ENCODE data around the gene TEX53.

TEX53 gene

DNA sequence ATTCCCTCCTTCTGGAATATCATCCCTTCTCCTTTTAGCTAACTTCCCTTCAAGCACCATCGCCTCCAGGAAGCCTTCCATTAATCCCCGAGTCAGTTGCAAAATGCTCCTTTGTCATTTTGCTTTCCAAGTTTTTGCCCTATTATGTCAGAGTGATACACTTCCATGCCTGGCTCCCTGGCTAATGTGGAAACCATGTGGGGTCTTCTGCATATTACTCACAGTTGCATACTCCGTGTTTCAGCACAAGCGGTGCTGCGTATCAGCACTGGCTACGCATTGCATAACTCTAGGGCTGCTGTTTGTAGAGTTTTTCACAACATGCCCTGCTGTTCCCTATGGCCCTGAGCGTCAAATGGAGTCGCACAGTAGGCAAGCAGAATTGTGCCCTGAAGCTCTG is 1.9 kb downstream of the TEX53 start:
- DNase-seq (ENCODE audit: low read depth, low spot score): peak; percentile 37
- POLR2A ChIA-PET: no interaction called here
- TF ChIP-seq, protein P1, sequence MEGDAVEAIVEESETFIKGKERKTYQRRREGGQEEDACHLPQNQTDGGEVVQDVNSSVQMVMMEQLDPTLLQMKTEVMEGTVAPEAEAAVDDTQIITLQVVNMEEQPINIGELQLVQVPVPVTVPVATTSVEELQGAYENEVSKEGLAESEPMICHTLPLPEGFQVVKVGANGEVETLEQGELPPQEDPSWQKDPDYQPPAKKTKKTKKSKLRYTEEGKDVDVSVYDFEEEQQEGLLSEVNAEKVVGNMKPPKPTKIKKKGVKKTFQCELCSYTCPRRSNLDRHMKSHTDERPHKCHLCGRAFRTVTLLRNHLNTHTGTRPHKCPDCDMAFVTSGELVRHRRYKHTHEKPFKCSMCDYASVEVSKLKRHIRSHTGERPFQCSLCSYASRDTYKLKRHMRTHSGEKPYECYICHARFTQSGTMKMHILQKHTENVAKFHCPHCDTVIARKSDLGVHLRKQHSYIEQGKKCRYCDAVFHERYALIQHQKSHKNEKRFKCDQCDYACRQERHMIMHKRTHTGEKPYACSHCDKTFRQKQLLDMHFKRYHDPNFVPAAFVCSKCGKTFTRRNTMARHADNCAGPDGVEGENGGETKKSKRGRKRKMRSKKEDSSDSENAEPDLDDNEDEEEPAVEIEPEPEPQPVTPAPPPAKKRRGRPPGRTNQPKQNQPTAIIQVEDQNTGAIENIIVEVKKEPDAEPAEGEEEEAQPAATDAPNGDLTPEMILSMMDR (IDR thresholded peaks at IDR 0.05; ENCODE audit: insufficient read depth, low read length, missing control alignments): no peak
- no peak overlapping the region for H3K4me3 ChIP-seq (ENCODE audit: low read depth, low read length)
- CTCF ChIA-PET: interaction anchor here (0.8 to 15.2 kb wide), 10 partner anchors 163 to 361 kb away, joined by 3 to 367 read pairs (median 26); no protein-coding TSS in a partner anchor

DNA sequence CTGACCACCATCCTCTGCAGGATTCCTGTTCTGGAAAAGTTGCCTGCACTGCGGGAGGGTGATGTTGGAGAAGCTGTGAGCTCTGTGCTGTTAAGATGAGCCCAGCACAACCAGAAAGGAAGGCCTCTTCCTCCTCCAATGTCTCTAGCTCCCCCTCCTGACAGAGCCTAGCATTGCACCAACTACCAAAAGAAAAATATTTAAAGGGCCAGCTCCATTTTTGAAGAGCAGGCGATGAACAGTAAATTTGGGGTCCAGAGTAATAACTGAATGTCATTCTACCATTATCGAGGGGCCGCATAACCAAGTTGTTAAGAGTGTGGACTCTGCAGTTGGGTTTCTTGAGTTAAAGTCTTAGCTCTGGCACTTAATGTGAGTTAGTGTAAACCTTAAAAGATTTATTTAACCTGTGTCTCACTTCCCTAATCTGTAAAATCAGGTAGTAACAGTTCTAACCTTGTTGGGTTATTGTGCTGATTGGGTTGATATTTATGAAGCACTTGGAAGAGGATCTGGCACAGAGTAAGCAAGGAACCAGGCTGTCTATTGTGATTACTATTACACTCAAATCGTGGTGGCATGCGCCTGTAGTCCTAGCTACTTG is 3.9 kb downstream of the TEX53 start:
- POLR2A ChIA-PET: interaction anchor here (1.1 to 1.3 kb wide), 2 partner anchors 66 to 248 kb away, joined by 3 read pairs; partner anchors contain the start of gene ATP6V1G1
- TF ChIP-seq, protein P1 (IDR thresholded peaks at IDR 0.05; ENCODE audit: insufficient read depth, low read length, missing control alignments): peak; percentile 82
- CTCF ChIA-PET: interaction anchor here (0.7 to 15.2 kb wide), 67 partner anchors 9 to 571 kb away, joined by 3 to 367 read pairs (median 6); partner anchors contain the start of genes ATP6V1G1 and TEX48
- H3K4me3 ChIP-seq (ENCODE audit: low read depth, low read length): no peak overlapping the region
- no peak for DNase-seq (ENCODE audit: low read depth, low spot score)

DNA sequence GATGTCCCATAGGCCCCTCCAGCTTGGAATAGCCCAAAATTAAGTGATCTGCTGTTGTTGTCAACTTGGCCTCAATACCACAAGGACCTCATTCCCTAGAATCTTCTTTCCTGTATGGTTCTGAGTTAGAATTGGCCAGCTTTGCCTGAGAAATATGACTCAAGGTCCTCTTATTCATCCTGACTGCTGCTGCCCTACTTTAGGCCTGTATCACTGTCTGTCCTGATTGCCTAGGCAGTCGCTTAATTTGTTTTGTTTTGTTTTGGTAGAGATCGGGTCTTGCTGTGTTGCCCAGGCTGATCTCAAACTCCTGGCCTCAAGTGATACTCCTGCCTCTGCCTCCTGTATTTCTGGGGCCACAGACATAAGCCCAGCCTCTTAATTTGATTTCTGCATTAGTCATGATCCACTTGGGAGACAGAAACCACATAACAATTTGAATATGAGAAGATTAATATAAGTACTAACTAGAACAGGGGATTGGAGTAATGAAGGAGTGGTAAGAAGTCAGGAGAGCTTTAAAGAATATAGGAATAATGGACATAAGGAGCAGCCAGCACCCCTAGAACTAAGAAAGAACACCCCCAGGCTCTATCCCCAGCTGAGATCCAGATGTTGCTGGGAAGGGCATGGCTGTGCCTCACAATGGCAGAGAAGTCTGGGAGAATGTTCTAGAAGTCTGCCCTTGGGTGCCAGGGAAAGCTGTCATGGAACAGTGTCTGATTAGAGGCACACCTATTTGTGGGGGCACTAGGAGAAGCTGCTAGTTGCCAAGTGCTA is 4.6 kb downstream of the TEX53 start:
- TF ChIP-seq, protein P1 (IDR thresholded peaks at IDR 0.05; ENCODE audit: insufficient read depth, low read length, missing control alignments): no peak
- DNase-seq (ENCODE audit: low read depth, low spot score): no peak
- CTCF ChIA-PET: interaction anchor here (0.7 to 15.2 kb wide), 63 partner anchors 10 to 570 kb away, joined by 3 to 367 read pairs (median 6); partner anchors contain the start of genes ATP6V1G1 and TEX48

DNA sequence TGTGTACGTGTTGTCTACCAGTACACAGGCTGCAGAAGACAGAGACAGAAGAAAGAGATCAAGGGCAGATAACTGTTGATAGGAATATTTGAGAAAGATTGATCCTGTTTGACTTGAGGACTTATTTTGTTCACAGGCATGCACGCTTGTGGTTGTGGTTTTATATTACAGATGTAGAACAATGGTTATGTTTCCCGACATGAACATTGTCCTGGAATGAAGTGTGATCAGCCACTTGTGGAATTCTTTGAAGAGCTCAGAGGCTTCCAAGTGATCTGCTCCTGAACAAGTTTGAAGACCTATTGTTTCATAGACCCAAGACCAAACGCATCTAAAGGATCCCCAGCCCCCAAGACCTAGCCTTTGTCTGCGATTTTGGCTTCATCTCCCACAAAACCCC is 13.7 kb downstream of the TEX53 start:
- DNase-seq (ENCODE audit: low read depth, low spot score): no peak
- TF ChIP-seq, protein P1 (IDR thresholded peaks at IDR 0.05; ENCODE audit: insufficient read depth, low read length, missing control alignments): no peak
- no peak overlapping the region for H3K4me3 ChIP-seq (ENCODE audit: low read depth, low read length)
- ChIA-PET POLR2A (no interaction called here), CTCF (interaction anchor here (1.2 to 6.2 kb wide), 6 partner anchors 8 to 238 kb away, joined by 3 to 57 read pairs (median 7); no protein-coding TSS in a partner anchor)

More for the DNA sequence above, 4.6 kb downstream of the TEX53 start:
- POLR2A ChIA-PET: interaction anchor here (1.1 to 1.3 kb wide), 2 partner anchors 66 to 247 kb away, joined by 3 read pairs; partner anchors contain the start of gene ATP6V1G1
- H3K4me3 ChIP-seq (ENCODE audit: low read depth, low read length): no peak overlapping the region

DNA sequence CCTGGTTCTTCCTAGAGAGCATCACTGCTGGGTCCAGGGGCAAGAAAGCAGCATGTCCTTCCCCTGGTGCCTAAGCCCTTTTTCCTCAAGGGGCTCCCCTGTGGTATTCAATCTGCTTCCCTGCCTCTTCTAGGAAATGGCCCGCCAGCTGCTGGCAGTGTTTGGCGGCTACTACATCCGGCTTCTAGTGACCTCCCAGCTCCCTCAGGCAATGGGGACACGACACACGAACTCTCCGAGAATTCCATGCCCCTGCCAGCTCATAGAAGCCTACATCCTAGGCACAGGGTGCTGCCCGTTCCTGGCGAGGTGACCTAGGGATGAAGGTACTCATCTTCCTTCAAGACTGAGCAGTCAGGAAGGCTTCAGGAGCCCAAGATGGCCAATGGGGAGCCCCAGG is 14.6 kb downstream of the TEX53 start:
- H3K4me3 ChIP-seq (ENCODE audit: low read depth, low read length): no peak overlapping the region
- CTCF ChIA-PET: interaction anchor here (1.3 to 6.2 kb wide), 2 partner anchors 10 to 156 kb away, joined by 4 to 57 read pairs; no protein-coding TSS in a partner anchor

More for the DNA sequence above, 14.6 kb downstream of the TEX53 start:
- no peak for DNase-seq (ENCODE audit: low read depth, low spot score)
- TF ChIP-seq, protein P1 (IDR thresholded peaks at IDR 0.05; ENCODE audit: insufficient read depth, low read length, missing control alignments): no peak
- POLR2A ChIA-PET: interaction anchor here (0.5 kb wide), 1 partner anchor 46 kb away, joined by 3 read pairs; no protein-coding TSS in a partner anchor
